WTC11 (cell line): ENCODE measurements around the gene MAGEB2. TPM values are rescaled to one million over a fixed set of nuclear protein-coding genes. Genes with fewer than 3 reads are reported as not detected.

Source experiments
- ATAC-seq: fragments of 200-7000 bp; cut with Tn5 transposase; 2 replicates; pipeline ENCODE4 v1.10.0; 2021; ENCODE audit warnings: mild to moderate bottlenecking, moderate library complexity
- Bru-seq: library from RNA; stranded (reverse); fragments of 400-500 nt; gene quantifications from one replicate; lab custom pipeline; 2021; lab: Mats Ljungman, UMichigan
- CTCF ChIA-PET: fragments of 300-600 bp; sonication (Branson Sonifier 250); formaldehyde crosslinking; loops from one replicate; lab custom pipeline; 2021; ENCODE audit warnings: antibody characterized with exemption; lab: Charles Lee
- POLR2A ChIA-PET: fragments of 350-600 bp; sonication (Branson Sonifier 250); formaldehyde crosslinking; loops from one replicate; lab custom pipeline; 2021; ENCODE audit warnings: antibody characterized with exemption; lab: Charles Lee
- DNase-seq: peaks from one replicate; pipeline ENCODE4 v3.0.0; 2021; ENCODE audit warnings: low spot score
- H3K27ac Mint-ChIP-seq: 2 replicates; pipeline ENCODE4 v1.8.0; 2021; ENCODE audit warnings: mixed read lengths
- H3K27me3 Mint-ChIP-seq: 2 replicates; pipeline ENCODE4 v1.8.0; 2021; ENCODE audit warnings: low read depth, mild to moderate bottlenecking, moderate library complexity, mixed read lengths
- H3K36me3 Mint-ChIP-seq: 2 replicates; pipeline ENCODE4 v1.8.0; 2021; ENCODE audit warnings: mixed read lengths
- H3K4me1 Mint-ChIP-seq: 2 replicates; pipeline ENCODE4 v1.8.0; 2022; ENCODE audit warnings: mixed read lengths
- H3K4me3 Mint-ChIP-seq: 2 replicates; pipeline ENCODE4 v1.8.0; 2021; ENCODE audit warnings: mild to moderate bottlenecking, moderate library complexity, mixed read lengths
- H3K9me3 Mint-ChIP-seq: 2 replicates; pipeline ENCODE4 v1.8.0; 2021; ENCODE audit warnings: mixed read lengths
- ATF1 ChIP-seq: sonication (generic); formaldehyde crosslinking; IDR thresholded peaks from 2 replicates; pipeline ENCODE4 v1.8.1; 2023; ENCODE audit warnings: mild to moderate bottlenecking, moderate library complexity, missing genetic modification reagents
- EMX1 ChIP-seq: fragments of 250-450 bp; sonication (Bioruptor Pico); IDR thresholded peaks from 2 replicates; pipeline ENCODE4 v1.8.0; 2021; ENCODE audit warnings: mild to moderate bottlenecking
- FOXP1 ChIP-seq: sonication (generic); formaldehyde crosslinking; IDR thresholded peaks from 2 replicates; pipeline ENCODE4 v1.8.0; 2022; ENCODE audit warnings: missing genetic modification reagents, mild to moderate bottlenecking, moderate library complexity, borderline replicate concordance
- KAT7 ChIP-seq: sonication (generic); formaldehyde crosslinking; IDR thresholded peaks from 2 replicates; pipeline ENCODE4 v1.8.1; 2023; ENCODE audit warnings: missing genetic modification reagents, mild to moderate bottlenecking, borderline replicate concordance
- MYBL2 ChIP-seq: sonication (generic); formaldehyde crosslinking; IDR thresholded peaks from 2 replicates; pipeline ENCODE4 v1.8.1; 2023; ENCODE audit warnings: mild to moderate bottlenecking, moderate library complexity, missing genetic modification reagents
- NR2C2 ChIP-seq: sonication (generic); formaldehyde crosslinking; IDR thresholded peaks from 2 replicates; pipeline ENCODE4 v1.8.0; 2022; ENCODE audit warnings: mild to moderate bottlenecking, missing genetic modification reagents
- OVOL2 ChIP-seq: fragments of 250-450 bp; sonication (Bioruptor Pico); IDR thresholded peaks from 2 replicates; pipeline ENCODE4 v1.9.0; 2021; ENCODE audit warnings: mild to moderate bottlenecking, borderline replicate concordance
- RORB ChIP-seq: fragments of 250-450 bp; sonication (Bioruptor Pico); IDR thresholded peaks from 2 replicates; pipeline ENCODE4 v1.9.0; 2021; ENCODE audit warnings: mild to moderate bottlenecking
- SP1 ChIP-seq: sonication (generic); formaldehyde crosslinking; conservative IDR thresholded peaks from 2 replicates; pipeline ENCODE4 v1.8.1; 2022; ENCODE audit warnings: missing genetic modification reagents
- TP53 ChIP-seq: sonication (generic); formaldehyde crosslinking; IDR thresholded peaks from 2 replicates; pipeline ENCODE4 v1.8.1; 2023; ENCODE audit warnings: mild to moderate bottlenecking, missing genetic modification reagents
- ZNF121 ChIP-seq: sonication (generic); formaldehyde crosslinking; IDR thresholded peaks from 2 replicates; pipeline ENCODE4 v1.8.0; 2023; ENCODE audit warnings: missing genetic modification reagents
- ZNF138 ChIP-seq: sonication (generic); formaldehyde crosslinking; conservative IDR thresholded peaks from 2 replicates; pipeline ENCODE4 v1.8.1; 2022; ENCODE audit warnings: mild to moderate bottlenecking, moderate library complexity, missing genetic modification reagents
- ZNF219 ChIP-seq: sonication (generic); formaldehyde crosslinking; IDR thresholded peaks from 2 replicates; pipeline ENCODE4 v1.8.0; 2023; ENCODE audit warnings: missing genetic modification reagents, mild to moderate bottlenecking, borderline replicate concordance
- ZNF232 ChIP-seq: sonication (generic); formaldehyde crosslinking; IDR thresholded peaks from 2 replicates; pipeline ENCODE4 v1.8.0; 2022; ENCODE audit warnings: mild to moderate bottlenecking, missing genetic modification reagents
- ZNF423 ChIP-seq: fragments of 250-450 bp; sonication (Bioruptor Pico); IDR thresholded peaks from 2 replicates; pipeline ENCODE4 v2.1.2; 2022; ENCODE audit warnings: mild to moderate bottlenecking, moderate library complexity
- long read RNA-seq, 3 experiments: library from RNA in 1 of 3; library from capped mRNA in 1 of 3; library from polyadenylated mRNA in 1 of 3; unstranded in 2 of 3; stranded (forward) in 1 of 3; transcript quantifications; one replicate each; pipeline ENCODE4 v2.0.0, GENCODE V29; 2021
- total RNA-seq: library from RNA; stranded (reverse); gene quantifications from 3 replicates; pipeline ENCODE4 v1.2.3, GENCODE V29; 2021
- TF ChIP-seq, protein P1 (sequence below): fragments of 250-450 bp; sonication (Bioruptor Pico); IDR thresholded peaks from 2 replicates; pipeline ENCODE4 v1.9.0; 2021; ENCODE audit warnings: mild to moderate bottlenecking, borderline replicate concordance
- TF ChIP-seq, protein P2 (sequence below): fragments of 250-450 bp; sonication (Bioruptor Pico); IDR thresholded peaks from 2 replicates; pipeline ENCODE4 v2.1.2; 2022; ENCODE audit warnings: mild to moderate bottlenecking, moderate library complexity
- TF ChIP-seq, protein P3 (sequence below): sonication (generic); formaldehyde crosslinking; IDR thresholded peaks from 2 replicates; pipeline ENCODE4 v1.8.0; 2022; ENCODE audit warnings: mild to moderate bottlenecking, missing genetic modification reagents
- TF ChIP-seq, protein P4 (sequence below): sonication (generic); formaldehyde crosslinking; conservative IDR thresholded peaks from 2 replicates; pipeline ENCODE4 v1.8.1; 2022; ENCODE audit warnings: mild to moderate bottlenecking, missing genetic modification reagents
- TF ChIP-seq, protein P5 (sequence below): sonication (generic); formaldehyde crosslinking; IDR thresholded peaks from 2 replicates; pipeline ENCODE4 v1.8.0; 2022; ENCODE audit warnings: mild to moderate bottlenecking, missing genetic modification reagents
- TF ChIP-seq, protein P6 (sequence below): sonication (generic); formaldehyde crosslinking; IDR thresholded peaks from 2 replicates; pipeline ENCODE4 v1.8.0; 2022; ENCODE audit warnings: missing genetic modification reagents

The MAGEB2 gene, protein sequence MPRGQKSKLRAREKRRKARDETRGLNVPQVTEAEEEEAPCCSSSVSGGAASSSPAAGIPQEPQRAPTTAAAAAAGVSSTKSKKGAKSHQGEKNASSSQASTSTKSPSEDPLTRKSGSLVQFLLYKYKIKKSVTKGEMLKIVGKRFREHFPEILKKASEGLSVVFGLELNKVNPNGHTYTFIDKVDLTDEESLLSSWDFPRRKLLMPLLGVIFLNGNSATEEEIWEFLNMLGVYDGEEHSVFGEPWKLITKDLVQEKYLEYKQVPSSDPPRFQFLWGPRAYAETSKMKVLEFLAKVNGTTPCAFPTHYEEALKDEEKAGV
- total RNA-seq (0.21 to 0.35 TPM (median 0.23 TPM) in 3 replicates), Bru-seq, nascent RNA (percentile 18 among the genes with signal in this experiment)
- long read RNA-seq, experiment 1, result 0 reads
- long read RNA-seq, experiment 2, result 0 reads
- long read RNA-seq, experiment 3, result 0 reads

DNA sequence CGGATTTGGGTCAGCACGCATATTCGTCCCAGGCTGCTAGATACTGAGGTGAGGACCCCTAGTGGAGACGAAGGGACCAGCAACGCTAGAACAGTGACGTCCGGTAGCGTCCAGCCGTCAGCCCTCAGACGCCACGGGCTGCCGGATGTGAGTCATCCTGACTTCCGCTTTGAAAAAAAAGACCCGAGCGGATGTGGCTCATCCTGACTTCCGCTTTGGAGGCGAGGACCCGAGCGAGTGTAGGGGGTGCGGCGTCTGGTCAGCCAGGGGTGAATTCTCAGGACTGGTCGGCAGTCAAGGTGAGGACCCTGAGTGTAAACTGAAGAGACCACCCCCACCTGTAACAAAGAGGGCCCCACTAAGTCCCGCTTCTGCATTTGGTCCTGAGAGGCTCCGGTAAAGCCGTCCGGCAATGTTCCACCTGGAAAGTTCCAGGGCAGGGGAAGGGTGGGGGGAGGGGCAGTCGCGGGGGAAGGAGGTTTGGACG is at the start of gene MAGEB2:
Gene MAGEB2, plus strand, starts transcription at position 207 of the 487 bp plus-strand sequence. CDS start 3,018 bp downstream, outside the sequence.
- no peak within 1 kb of the TSS for H3K27ac Mint-ChIP-seq
- DNase-seq, result peak; percentile 29
- peak; percentile 68 for ATAC-seq
- no peak within 1 kb of the TSS for H3K4me3 Mint-ChIP-seq
- H3K36me3 Mint-ChIP-seq, result 0 out of 2 replicates have a peak, but pooled peaks cover 2% of the 10 kb centered on the region
- TF ChIP-seq ZNF121 (CRISPR knock-in tag) (no peak), ZNF423 (CRISPR knock-in tag) (no peak), EMX1 (CRISPR knock-in tag) (no peak), ZNF219 (no peak), RORB (CRISPR knock-in tag) (no peak), TP53 (CRISPR knock-in tag) (no peak), SP1 (no peak)
- TF ChIP-seq, protein P1, sequence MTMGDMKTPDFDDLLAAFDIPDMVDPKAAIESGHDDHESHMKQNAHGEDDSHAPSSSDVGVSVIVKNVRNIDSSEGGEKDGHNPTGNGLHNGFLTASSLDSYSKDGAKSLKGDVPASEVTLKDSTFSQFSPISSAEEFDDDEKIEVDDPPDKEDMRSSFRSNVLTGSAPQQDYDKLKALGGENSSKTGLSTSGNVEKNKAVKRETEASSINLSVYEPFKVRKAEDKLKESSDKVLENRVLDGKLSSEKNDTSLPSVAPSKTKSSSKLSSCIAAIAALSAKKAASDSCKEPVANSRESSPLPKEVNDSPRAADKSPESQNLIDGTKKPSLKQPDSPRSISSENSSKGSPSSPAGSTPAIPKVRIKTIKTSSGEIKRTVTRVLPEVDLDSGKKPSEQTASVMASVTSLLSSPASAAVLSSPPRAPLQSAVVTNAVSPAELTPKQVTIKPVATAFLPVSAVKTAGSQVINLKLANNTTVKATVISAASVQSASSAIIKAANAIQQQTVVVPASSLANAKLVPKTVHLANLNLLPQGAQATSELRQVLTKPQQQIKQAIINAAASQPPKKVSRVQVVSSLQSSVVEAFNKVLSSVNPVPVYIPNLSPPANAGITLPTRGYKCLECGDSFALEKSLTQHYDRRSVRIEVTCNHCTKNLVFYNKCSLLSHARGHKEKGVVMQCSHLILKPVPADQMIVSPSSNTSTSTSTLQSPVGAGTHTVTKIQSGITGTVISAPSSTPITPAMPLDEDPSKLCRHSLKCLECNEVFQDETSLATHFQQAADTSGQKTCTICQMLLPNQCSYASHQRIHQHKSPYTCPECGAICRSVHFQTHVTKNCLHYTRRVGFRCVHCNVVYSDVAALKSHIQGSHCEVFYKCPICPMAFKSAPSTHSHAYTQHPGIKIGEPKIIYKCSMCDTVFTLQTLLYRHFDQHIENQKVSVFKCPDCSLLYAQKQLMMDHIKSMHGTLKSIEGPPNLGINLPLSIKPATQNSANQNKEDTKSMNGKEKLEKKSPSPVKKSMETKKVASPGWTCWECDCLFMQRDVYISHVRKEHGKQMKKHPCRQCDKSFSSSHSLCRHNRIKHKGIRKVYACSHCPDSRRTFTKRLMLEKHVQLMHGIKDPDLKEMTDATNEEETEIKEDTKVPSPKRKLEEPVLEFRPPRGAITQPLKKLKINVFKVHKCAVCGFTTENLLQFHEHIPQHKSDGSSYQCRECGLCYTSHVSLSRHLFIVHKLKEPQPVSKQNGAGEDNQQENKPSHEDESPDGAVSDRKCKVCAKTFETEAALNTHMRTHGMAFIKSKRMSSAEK (CRISPR knock-in tag), result no peak
- TF ChIP-seq, protein P2, sequence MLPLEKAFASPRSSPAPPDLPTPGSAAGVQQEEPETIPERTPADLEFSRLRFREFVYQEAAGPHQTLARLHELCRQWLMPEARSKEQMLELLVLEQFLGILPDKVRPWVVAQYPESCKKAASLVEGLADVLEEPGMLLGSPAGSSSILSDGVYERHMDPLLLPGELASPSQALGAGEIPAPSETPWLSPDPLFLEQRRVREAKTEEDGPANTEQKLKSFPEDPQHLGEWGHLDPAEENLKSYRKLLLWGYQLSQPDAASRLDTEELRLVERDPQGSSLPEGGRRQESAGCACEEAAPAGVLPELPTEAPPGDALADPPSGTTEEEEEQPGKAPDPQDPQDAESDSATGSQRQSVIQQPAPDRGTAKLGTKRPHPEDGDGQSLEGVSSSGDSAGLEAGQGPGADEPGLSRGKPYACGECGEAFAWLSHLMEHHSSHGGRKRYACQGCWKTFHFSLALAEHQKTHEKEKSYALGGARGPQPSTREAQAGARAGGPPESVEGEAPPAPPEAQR (CRISPR knock-in tag), result no peak
- TF ChIP-seq, protein P3, sequence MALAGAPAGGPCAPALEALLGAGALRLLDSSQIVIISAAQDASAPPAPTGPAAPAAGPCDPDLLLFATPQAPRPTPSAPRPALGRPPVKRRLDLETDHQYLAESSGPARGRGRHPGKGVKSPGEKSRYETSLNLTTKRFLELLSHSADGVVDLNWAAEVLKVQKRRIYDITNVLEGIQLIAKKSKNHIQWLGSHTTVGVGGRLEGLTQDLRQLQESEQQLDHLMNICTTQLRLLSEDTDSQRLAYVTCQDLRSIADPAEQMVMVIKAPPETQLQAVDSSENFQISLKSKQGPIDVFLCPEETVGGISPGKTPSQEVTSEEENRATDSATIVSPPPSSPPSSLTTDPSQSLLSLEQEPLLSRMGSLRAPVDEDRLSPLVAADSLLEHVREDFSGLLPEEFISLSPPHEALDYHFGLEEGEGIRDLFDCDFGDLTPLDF, result no peak
- TF ChIP-seq, protein P4, sequence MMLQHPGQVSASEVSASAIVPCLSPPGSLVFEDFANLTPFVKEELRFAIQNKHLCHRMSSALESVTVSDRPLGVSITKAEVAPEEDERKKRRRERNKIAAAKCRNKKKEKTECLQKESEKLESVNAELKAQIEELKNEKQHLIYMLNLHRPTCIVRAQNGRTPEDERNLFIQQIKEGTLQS (CRISPR knock-in tag), result no peak
- H3K27me3 Mint-ChIP-seq, result peaks cover 26% of the 10 kb centered on the region
- ChIA-PET POLR2A (no interaction called here), CTCF (no interaction called here)
- peaks cover 16% of the 10 kb centered on the region for H3K4me1 Mint-ChIP-seq
- H3K9me3 Mint-ChIP-seq, result no peaks in the 10 kb centered on the region

DNA sequence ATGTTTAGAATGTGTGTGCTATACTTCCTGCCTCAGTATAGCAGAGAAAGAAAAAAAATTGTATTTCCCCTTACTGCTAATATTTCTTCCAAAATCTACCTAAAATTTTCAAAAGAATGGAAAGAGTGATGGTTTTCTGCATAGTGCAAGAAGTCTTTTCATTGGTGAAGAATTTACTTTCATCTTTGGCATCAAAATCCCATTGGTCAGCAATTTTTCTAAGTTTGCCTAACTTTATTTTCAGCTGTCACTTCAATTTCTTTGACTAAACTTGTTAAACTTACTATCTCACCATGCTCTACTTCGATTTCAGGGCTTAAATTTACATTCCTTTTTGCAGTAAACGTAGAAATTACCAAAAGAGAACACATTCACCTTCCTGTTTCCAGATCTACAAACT is 44.5 kb upstream of the MAGEB2 start:
- Mint-ChIP-seq H3K27ac (no peak overlapping the region), H3K27me3 (no peaks in the 10 kb centered on the region), H3K9me3 (no peaks in the 10 kb centered on the region), H3K36me3 (no peaks in the 10 kb centered on the region), H3K4me3 (no peak overlapping the region), H3K4me1 (0 out of 2 replicates have a peak, but pooled peaks cover 2% of the 10 kb centered on the region)
- no peak for DNase-seq
- no peak for ATAC-seq
- CTCF ChIA-PET, result no interaction called here
- POLR2A ChIA-PET, result no interaction called here
- TF ChIP-seq, protein P5, sequence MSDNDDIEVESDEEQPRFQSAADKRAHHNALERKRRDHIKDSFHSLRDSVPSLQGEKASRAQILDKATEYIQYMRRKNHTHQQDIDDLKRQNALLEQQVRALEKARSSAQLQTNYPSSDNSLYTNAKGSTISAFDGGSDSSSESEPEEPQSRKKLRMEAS (CRISPR knock-in tag), result no peak
- TF ChIP-seq ZNF138 (CRISPR knock-in tag), result no peak
- no peak for TF ChIP-seq SP1
- no peak for TF ChIP-seq MYBL2 (CRISPR knock-in tag)
- no peak for TF ChIP-seq FOXP1 (CRISPR knock-in tag)
- TF ChIP-seq NR2C2 (CRISPR knock-in tag), result no peak
- no peak for TF ChIP-seq KAT7 (CRISPR knock-in tag)
- no peak for TF ChIP-seq OVOL2 (CRISPR knock-in tag)
- TF ChIP-seq, protein P6, sequence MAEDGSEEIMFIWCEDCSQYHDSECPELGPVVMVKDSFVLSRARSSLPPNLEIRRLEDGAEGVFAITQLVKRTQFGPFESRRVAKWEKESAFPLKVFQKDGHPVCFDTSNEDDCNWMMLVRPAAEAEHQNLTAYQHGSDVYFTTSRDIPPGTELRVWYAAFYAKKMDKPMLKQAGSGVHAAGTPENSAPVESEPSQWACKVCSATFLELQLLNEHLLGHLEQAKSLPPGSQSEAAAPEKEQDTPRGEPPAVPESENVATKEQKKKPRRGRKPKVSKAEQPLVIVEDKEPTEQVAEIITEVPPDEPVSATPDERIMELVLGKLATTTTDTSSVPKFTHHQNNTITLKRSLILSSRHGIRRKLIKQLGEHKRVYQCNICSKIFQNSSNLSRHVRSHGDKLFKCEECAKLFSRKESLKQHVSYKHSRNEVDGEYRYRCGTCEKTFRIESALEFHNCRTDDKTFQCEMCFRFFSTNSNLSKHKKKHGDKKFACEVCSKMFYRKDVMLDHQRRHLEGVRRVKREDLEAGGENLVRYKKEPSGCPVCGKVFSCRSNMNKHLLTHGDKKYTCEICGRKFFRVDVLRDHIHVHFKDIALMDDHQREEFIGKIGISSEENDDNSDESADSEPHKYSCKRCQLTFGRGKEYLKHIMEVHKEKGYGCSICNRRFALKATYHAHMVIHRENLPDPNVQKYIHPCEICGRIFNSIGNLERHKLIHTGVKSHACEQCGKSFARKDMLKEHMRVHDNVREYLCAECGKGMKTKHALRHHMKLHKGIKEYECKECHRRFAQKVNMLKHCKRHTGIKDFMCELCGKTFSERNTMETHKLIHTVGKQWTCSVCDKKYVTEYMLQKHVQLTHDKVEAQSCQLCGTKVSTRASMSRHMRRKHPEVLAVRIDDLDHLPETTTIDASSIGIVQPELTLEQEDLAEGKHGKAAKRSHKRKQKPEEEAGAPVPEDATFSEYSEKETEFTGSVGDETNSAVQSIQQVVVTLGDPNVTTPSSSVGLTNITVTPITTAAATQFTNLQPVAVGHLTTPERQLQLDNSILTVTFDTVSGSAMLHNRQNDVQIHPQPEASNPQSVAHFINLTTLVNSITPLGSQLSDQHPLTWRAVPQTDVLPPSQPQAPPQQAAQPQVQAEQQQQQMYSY (CRISPR knock-in tag), result no peak
- TF ChIP-seq ZNF232, result no peak
- TF ChIP-seq ATF1 (CRISPR knock-in tag), result no peak
